ENCODE data around the gene HINFP. TPM values are rescaled to one million over a fixed set of nuclear protein-coding genes. Genes with fewer than 3 reads are reported as not detected.
"Not testable (repeated sequence)": the region's sequence is repeated elsewhere in the genome, so short reads cannot be mapped to it uniquely, and the experiment has no call there.

Gene HINFP
- total RNA-seq, 6 experiments from 2014 or later = 6.4 to 13.6 (median 10.7) TPM

- Histone ChIP-seq H3K9me3 (no peaks in the 10 kb centered on the region), H3K4me3 (no peak overlapping the region), H3K27me3 (no peaks in the 10 kb centered on the region), H3K27ac (no peak overlapping the region), H3K4me1 (no peaks in the 10 kb centered on the region), H3K36me3 (no peaks in the 10 kb centered on the region)
- ATAC-seq = no peak
- 93% methylated on average over 5 of the region's 13 CpGs for WGBS (ENCODE audit: insufficient coverage, low coverage, low lambda C conversion rate, missing lambda C conversion rate)
- DNase-seq = no peak
- intact Hi-C loops (cut with DNase I) = loop anchor here in 1 of 2 donors (10.0 kb wide), 1 partner anchor 46 kb away; the partner anchor contains the start of gene CBL
- no peak for TF ChIP-seq CTCF (IDR thresholded peaks at IDR 0.05)
- TF ChIP-seq POLR2A (IDR thresholded peaks at IDR 0.05) = no peak
These were observed 37.1 kb downstream of the HINFP start for GRCh38 chr11:119158467-119158866.

DNA sequence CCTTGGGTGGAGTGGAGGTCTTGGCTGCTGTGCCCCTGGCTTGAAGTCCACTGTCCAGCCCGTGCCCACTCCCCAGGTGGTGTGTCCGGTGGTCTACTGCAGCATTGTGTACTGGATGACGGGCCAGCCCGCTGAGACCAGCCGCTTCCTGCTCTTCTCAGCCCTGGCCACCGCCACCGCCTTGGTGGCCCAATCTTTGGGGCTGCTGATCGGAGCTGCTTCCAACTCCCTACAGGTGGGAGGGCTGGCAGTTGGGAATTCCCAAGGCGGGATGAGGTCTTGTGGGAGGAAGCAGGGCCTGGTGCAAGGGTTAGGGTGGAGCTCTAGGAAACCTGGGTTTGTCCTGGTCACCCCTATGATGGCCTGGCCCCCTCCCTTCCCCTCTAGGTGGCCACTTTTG lies 38.8 kb downstream of the HINFP start:
- WGBS (ENCODE audit: insufficient coverage, low coverage, low lambda C conversion rate, missing lambda C conversion rate) = 93% methylated on average over 3 of the region's 9 CpGs
- intact Hi-C loops (cut with DNase I) = no loop called here
- H3K27me3 ChIP-seq = no peaks in the 10 kb centered on the region
- H3K9me3 ChIP-seq = no peaks in the 10 kb centered on the region
- no peak for ATAC-seq
- no peaks in the 10 kb centered on the region for H3K4me1 ChIP-seq
- TF ChIP-seq POLR2A (IDR thresholded peaks at IDR 0.05) (no peak), CTCF (IDR thresholded peaks at IDR 0.05) (no peak)
- no peak for DNase-seq
- H3K4me3 ChIP-seq = no peak overlapping the region
- no peak overlapping the region for H3K27ac ChIP-seq
- H3K36me3 ChIP-seq = no peaks in the 10 kb centered on the region

- 60% methylated on average over 1 of the region's 8 CpGs for WGBS (ENCODE audit: insufficient coverage, low coverage, low lambda C conversion rate, missing lambda C conversion rate)
- TF ChIP-seq CTCF (IDR thresholded peaks at IDR 0.05) (no peak), POLR2A (IDR thresholded peaks at IDR 0.05) (no peak)
- H3K27ac ChIP-seq = no peak overlapping the region
- ATAC-seq (no peak), DNase-seq (no peak)
- H3K27me3 ChIP-seq = no peaks in the 10 kb centered on the region
- H3K4me1 ChIP-seq = no peaks in the 10 kb centered on the region
- intact Hi-C loops (cut with DNase I) = no loop called here
- H3K9me3 ChIP-seq = no peaks in the 10 kb centered on the region
- no peak overlapping the region for H3K4me3 ChIP-seq
- no peaks in the 10 kb centered on the region for H3K36me3 ChIP-seq
These were observed 40.5 kb downstream of the HINFP start for GRCh38 chr11:119161871-119162270.

DNA sequence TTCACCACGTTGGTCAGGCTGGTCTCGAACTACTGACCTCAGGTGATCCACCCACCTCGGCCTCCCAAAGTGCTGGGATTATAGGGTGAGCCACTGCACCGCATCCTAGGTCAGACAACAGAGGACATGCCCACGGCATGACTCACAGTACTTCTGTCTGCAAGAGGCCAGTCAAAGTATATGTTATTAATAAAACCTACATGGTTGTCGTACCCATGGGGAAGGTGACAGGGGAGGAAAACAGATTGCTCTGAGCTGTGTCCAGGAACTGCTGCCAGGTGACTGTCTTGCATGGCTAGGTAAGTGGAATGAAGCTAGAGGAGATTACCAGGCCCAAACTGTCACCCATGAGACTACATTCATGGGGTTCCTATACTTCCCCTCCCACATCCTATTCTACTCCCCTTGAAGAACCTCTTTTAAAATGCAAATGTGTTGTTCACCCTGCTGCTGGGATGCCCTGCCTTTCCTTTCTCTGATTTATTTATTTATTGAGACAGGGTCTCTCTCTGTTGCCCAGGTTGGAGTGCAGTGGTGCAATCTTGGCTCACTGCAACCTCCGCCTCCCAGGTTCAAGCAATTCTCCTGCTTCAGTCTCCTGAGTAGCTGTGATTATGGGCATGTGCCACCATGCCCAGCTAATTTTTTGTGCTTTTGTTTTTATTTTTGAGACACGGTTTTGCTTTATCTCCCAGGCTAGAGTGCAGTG lies 45.1 kb downstream of the HINFP start:
- H3K4me1 ChIP-seq = peaks cover 0 to 4% (median 2%) of the 10 kb centered on the region in 4 donors
- intact Hi-C loops (cut with DNase I) = no loop called here
- 86% methylated on average over 5 of the region's 8 CpGs for WGBS (ENCODE audit: insufficient coverage, low coverage, low lambda C conversion rate, missing lambda C conversion rate)
- ATAC-seq (no peak), DNase-seq (no peak)
- H3K9me3 ChIP-seq = no peaks in the 10 kb centered on the region
- no peaks in the 10 kb centered on the region for H3K36me3 ChIP-seq
- no peak for TF ChIP-seq POLR2A (IDR thresholded peaks at IDR 0.05)
- TF ChIP-seq CTCF (IDR thresholded peaks at IDR 0.05) = no peak
- no peak overlapping the region for H3K27ac ChIP-seq
- H3K4me3 ChIP-seq = no peak overlapping the region
- H3K27me3 ChIP-seq = no peaks in the 10 kb centered on the region

- intact Hi-C loops (cut with DNase I) = not testable (repeated sequence)
These were observed 45.7 kb downstream of the HINFP start for GRCh38 chr11:119167077-119167458.

More at GRCh38 chr11:119167077-119167458, 45.7 kb downstream of the HINFP start:
- not testable (repeated sequence) for H3K9me3 ChIP-seq, ATAC-seq, H3K4me3 ChIP-seq, H3K27me3 ChIP-seq, H3K36me3 ChIP-seq, H3K27ac ChIP-seq, H3K4me1 ChIP-seq, DNase-seq
- 79% methylated on average over 7 of the region's 10 CpGs for WGBS (ENCODE audit: insufficient coverage, low coverage, low lambda C conversion rate, missing lambda C conversion rate)

Data from right lobe of liver (tissue), 6 donors.